NCI-H69 (cell line): ENCODE results near the gene RTN4RL2.
"Not testable (repeated sequence)": the region's sequence is repeated elsewhere in the genome, so short reads cannot be mapped to it uniquely, and the experiment has no call there.

Source experiments
- DNase-seq: peaks from one replicate; lab custom pipeline; 2025; lab: John Stamatoyannopoulos, UW

Gene RTN4RL2

DNA sequence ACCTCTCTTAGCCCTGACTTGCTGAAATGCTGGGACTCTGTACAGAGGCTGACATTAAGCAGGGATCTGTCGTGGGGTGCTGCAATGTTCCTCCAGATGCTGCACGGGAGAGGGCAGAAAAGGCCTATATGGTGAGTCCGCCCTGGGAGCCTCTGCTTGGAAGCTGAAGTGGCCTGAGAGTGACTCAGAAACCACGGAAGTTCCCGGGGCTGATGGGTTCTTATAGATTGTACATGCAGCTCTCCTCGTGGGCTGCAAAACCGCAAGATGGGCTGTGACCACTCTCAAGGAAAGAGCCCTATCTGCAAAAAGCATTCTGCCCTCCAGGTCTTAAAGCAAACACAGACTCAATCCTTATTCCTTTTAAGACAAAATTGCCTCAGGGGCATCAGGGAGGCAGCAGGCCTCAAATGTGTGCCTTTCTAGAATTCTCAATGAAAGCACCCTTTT lies 27.6 kb upstream of the RTN4RL2 start:
- DNase-seq, result no peak

DNA sequence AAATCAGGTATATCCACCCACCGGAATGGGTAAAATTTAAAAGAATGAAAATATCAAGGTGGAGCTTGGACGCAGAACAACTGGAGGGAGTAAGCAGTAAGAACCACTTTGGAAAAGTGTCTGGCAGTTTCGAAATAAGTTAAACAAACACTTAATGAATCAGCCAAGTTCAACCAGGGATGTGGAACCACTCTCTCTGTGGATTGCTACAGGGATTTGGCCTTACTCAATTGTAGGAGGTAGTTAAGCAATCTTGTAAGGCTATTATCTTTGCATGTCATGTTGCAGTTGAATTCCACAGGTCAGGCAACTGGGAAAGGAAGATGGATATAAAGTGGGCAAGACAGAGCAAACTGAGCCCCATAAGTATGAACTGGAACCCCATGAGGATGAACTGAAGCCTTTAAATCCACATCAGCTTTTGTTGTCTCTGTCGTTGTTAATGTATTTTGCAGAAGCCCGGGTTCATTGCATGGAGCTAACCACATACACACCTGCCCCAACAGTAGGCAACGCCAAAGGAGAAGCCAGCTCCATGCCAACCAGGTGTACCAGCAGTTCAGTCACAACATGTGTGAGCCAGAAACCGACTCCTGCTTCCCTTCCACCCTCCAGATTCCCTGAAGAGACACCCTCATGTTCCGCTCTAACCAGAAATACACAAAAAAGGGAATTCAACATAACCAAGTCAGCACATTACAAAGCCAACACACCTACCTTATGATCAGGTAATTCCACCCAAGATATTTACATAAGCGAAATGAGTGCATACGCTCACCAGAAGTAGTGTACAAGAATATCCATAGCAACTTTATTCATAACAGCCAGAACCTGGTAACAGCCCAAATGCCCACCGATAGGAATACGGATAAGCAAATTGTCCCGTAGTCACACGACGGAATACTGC lies 25.4 kb upstream of the RTN4RL2 start:
- no peak for DNase-seq

DNA sequence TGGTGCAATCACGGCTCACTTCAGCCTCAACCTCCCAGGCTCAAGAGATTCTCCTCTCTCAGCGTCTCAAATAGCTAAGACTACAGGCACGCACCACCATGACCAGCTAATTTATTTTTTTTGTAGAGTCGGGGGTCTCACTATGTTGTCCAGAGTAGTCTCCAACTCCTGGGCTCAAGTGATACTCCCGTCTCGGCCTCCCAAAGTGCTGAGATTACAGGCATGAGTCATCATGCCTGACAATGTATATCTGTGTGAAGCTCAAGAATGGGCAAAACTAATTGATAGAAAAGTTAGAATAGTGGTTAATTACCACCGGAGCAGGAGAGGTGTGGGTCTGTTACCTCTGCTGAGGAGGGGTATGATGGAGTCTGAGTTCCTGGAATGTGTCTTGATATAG lies 24.3 kb upstream of the RTN4RL2 start:
- no peak for DNase-seq

DNA sequence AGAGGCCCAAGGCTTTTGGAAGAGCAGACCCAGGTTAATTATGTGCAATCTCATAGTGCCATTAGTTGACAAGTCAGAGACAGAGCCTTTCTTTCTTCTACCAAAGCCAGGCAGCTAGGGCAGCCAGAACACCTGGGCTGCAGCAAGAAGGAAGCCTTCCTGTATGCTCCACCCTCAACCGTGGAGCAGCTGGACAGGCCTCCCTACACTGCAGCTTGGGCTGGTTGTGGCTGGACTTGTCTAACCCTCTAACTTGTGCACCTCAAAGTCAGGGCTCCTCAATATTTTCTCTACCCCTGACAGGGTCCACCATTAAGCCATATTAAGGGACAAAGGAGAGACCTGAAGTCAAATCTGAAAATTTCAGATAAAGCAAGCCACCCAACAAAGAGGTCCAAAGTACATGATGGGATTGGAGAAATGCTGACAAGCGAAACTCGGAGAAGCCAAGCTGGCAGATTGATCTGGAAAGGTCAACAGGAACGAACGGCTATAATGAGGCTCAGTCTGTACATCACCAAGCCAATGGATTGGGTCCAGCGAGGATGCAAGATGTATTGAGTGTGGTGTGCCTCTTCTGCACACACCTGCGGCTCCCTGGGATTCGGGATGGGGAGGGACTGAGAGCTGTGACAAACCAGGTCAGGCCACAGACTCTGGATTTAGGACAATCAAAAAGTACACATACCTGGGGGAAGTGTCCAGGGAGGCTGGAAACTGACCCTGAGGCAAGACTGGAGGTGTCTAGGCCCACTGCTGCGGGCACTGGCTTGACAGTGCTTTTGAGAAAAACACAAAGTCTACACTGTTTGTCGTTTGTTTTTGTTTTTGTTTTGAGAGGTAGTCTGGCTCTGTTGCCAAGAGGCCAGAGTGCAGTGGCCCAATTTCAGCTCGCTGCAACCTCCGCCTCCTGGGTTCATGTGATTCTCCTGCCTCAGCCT lies 21.7 kb upstream of the RTN4RL2 start:
- no peak for DNase-seq

DNA sequence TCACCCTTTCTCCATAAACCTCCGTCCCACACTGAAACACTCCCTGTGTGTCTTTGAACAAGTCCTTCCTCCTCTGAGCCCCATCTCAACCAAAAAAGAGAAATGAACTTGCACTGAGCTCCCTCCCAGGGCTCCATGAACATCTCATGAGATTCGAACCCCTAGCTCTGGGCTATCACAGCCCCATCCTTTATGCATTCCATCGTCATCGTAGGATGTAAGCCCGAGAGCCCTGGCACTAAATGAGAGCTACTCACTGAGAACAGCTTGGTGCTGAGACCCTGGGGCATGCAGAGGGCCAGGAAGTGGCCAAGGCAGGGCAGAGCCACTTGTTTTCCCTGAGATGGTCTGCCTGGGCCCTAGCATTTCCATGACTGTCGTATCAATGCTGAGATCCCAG lies 20.5 kb upstream of the RTN4RL2 start:
- no peak for DNase-seq

DNA sequence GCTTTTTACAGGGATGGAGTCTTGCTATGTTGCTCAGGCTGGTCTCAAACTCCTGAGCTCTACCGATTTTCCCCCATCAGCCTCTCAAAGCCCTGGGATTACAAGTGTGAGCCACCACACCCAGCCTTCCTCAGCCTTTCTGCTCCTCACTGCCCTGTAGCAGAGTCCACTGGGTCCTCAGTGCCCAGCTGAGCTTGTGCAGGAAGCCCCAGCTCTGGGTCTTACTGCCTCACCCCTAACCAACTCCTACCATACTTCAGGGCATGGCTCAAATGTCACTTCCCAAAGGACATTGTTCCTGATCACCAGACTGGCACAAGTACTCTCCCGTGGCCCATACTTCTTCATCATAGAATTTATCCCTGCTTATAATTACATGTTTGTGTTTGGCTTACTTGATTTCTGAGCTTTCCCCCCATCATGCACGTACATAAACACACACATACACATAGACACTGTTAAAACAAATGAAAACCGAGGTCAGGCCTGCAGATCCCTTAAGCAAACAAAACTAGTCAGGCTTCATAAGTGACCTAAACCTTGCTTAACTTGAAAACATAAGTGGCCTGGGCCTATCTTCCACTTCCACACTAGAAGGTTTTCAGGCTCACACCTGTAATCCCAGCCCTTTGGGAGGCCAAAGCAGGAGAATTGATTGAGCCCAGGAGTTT lies 19.4 kb upstream of the RTN4RL2 start:
- DNase-seq, result peak; percentile 37

DNA sequence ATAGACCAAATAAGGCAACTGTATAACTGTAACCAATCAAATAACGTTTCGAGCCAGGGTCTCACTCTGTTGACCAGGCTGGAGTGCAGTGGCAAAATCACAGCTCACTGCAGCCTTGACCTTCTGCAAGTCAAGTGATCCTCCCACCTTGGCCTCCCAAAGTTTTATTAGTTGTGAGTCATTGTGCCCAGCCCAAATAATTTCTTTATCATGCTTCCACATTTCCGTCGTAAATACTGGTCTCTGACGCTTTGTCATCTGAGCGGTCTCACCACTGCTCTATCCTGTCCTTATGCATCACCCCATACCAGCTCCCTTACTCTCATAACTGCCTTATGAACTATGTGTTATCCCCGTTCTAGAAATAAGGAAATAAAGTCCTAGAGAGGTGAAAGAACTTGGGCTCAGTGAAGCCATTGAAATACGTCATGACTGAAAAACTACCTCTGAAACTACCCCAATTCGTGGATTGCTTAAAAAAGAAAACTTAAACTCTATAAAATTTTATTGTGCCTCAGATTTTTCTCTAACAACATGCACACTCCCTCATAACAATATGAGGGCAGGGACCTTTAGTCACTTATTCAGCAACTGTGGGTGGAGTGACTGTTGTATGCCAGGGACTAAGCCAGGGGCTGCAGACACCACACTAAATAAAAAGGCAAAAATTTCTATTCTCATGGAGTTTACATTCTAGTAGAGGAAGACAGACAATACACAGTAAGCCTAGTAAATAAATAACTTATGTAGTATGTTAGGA lies 15.8 kb upstream of the RTN4RL2 start:
- DNase-seq, result no peak

DNA sequence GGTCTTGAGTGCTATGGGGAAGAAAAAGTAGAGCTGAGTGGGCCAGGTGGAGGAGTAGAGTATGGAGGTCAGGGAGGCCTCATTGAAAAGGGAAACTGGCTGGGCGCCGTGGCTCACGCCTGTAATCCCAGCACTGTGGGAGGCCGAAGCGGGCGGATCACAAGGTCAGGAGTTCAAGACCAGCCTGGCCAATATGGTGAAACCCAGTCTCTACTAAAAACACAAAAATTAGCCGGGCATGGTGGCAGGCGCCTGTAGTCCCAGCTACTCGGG lies 15.3 kb upstream of the RTN4RL2 start:
- DNase-seq, result not testable (repeated sequence)

DNA sequence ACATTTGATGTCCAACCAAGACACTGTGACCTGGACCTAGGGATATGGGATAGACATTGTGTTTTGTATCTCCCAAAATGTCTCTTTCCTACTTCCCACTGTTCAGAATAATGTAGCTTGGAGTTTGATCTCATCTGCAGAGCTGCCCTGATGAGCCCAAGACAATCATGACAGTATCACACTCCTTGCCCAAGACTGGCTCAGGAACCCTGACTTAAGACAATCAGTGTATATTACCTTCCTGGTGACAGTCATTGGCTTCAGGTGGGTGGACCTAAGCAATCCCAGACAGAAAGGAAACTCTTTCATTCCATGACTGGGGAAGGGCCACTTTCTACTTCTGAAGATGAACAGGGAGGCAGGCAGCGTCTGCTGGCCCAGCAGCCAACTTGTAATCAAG lies 14.3 kb upstream of the RTN4RL2 start:
- no peak for DNase-seq

DNA sequence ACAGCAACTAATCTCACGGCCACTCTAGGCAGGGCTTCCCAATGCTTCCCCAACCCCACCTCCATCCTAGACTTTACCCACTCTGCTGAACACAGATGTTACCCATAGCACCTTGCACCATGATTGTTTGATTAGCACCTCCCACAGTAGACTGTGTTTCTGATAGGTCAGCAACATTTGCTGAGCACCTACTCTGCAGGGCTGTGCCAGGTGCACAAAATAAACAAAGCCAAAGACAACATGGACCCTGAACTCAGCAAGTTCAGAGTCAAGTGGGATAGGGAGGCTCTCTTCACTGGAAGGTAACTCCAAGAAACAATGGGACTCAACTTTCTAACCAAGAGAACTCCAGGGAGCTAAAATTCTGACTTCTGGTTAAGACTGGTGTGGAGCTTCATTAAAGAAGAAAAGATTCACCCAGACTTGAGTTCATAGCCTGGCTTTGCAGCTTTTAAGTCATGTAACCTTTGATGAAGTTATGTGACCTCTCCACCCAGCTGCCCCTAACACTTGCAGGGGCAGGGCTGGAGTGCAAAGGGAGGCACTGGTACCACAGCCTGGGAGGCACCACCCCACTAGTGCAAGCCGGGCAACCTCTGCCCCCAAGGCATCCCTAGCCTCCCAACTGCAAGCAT lies 6.7 kb upstream of the RTN4RL2 start:
- DNase-seq, result peak; percentile 52

DNA sequence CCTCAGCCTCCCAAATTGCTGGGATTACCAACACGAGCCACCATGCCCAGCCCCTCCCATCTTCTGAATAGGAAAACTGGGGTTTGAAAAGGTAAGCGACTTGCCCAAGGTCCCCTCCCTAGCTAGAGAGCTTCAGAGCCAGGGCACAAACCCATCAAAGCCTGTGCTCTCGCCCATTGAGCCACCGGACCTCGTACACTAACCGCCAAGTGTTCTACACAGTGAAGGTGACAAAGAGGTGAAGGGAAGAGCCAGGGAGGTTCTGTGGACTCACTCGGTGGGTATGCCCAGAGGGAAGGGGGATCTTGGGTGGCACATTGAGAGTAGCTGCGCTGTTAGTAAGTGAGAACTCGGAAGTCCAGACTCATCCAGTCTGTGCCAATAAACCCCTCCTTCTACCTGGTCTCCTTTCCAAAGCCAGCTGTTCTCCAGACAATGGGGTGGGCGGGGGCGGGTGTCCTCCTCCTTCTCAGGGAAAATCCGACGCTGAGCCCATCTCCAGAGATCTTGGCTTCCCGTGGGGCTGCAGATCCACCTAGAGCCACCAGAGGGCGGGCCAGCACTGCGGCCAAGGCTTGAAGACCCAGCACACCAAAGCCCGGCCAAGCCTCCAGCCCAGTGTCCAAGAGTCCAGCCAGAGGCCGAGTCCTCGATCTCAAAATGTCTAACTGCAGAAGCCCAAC lies 3.2 kb upstream of the RTN4RL2 start:
- DNase-seq, result peak; percentile 92

DNA sequence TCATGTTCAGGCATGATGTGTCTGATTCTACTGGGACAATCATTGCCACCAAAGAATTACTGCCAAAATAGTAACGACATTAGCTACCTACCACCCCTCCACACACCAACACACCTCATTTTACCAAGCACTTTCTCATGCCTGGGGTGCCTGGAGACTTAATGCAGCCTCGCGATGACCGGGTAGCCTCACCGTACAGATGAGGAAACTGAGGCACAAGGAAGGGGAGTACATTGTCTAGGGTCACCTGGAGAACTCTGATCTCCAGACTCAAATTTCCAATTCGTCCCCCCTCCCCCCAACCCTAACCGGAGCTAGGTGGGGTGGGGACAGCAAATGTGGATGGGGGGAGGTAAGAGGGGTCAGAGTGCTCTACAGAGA lies 2.7 kb upstream of the RTN4RL2 start:
- DNase-seq, result no peak

DNA sequence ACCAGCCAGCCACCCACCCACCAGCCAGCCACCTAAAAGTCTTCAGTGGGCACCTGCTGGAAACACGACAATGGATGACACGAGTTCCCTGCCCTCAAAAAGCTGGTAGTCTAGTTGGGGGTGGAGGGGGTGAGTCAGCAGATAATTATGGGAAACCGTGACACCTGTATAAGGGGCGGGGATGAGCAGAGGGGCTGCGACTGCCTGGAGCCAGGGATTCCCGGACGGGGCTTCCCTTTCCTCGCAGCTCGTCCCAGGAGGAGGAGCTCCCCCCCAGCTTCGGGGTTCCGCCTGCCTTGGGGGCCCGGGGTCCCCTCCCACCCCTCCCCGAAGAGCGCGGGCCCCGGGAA lies 2.3 kb upstream of the RTN4RL2 start:
- peak; percentile 85 for DNase-seq

DNA sequence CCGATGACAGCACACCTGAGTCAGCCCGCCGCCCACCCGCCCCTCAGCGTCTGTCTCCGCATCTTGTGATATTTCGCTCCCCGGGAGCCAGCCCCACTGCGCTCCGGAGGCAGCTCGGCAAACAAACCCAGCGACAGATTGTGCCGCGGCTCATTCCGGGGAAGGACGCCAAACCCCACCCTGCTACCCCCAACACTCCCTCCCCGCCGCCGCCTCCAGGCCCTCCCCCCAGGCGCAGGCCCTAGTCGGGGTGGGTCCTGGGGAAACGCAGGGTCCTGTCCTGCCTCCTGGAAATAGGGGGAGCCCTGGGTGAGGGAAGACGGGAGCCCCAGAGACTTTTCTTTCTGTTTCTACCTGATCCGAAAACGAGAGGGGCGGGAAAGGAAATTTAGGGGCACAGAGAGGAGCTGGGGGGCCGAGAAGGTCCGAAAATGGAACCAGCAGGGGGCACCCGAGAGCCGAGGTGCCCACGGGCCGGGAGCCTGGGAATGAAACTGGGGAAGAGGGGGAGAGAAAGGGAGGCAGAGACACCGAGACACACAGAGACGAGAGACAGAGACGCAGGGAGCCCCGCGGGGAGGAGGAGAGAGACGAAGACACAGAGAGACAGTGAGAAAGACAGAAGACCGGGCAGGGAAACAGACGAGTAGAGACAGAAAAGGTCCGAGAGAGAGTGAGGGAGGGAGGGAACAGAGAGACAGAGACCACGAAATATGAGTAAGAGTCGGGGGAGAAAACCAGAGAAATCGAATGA lies 1.7 kb upstream of the RTN4RL2 start:
- DNase-seq, result peak; percentile 93

DNA sequence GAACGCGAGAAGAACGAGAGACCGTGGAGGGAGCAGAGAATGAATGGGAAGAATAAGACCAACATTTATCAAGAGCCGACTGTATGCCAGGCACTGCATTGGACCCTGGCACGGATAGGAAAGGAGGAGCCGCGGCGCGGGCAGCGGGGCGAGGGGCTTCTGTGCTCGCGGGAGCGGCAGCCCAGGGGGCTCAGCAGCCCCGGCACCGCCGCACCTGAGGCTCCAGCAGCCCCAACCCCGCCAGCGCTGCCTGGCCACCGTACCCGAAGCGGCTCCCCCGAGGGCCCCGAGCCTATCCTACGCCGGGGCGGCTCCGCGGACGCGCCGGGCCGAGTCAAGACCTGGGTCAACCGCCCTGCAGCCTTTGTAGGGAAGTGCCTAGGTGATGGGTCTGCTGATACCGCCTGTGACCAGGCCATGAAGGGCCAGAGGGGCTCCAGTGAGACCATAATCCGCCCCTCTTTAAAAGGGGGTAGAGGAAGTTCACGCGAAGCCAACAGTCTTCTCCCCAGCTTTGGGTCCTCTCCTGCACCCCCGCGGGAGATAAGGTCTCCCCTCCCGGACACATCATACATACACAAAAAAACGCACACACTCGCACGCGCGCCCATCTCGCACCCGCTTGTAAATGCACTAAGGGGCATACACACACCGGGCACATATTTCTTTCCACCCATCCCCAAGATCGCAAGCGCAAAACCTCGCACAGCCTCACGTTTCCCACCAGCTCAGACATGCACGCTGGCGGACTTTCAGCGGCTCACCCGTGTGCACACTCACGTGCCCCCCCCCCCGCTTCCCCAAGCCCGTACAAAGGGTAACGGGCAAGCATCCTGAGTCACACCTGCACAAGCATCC lies 935 bp upstream of the RTN4RL2 start:
- peak; percentile 70 for DNase-seq

DNA sequence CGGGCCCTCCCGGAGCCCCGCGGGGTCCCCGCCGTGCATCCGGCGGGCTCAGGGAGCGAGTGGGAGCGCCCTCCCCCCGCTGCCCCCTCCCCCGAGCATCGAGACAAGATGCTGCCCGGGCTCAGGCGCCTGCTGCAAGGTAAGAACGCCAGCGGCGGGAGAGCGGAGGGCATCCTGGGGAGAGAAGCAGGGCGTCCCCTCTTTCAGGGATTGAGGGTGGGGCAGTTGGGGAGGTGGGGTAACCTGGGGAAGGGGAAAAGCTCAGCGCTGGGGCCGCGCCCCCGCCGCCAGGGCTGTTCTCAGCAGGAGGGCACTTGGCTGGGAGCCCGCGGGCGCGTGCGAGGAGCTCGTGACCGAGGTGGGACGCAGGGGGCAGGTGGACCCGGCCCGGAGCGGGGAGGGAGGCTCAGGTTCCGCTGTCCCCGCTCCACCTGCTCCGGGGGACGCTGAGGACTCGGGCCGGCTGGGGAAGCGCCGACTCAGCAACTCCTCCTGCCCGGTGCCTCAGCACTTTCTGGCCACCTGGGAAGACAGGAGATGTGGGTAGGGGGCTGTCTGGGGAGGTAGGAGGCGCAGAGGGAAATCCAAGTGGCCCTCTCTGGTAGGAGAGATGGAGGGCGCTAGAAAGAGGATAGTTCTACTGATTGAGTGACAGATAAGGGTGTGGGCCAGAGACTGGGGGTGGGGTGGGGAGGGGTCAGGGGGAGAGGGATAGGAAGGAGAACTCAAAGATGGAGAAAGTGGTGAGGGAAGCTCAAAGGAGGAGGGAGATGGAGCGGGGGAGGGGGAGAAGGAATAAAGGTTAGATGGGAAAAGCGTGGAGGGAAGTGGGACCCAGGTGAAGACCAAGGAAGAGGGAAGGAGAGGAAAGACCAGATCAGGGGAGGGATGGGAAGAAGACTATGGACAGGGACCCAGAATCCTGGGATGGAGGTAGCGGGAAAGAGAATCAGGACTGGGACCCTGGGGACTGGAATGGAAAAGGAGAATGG lies 726 bp downstream of the RTN4RL2 start:
- peak; percentile 73 for DNase-seq

DNA sequence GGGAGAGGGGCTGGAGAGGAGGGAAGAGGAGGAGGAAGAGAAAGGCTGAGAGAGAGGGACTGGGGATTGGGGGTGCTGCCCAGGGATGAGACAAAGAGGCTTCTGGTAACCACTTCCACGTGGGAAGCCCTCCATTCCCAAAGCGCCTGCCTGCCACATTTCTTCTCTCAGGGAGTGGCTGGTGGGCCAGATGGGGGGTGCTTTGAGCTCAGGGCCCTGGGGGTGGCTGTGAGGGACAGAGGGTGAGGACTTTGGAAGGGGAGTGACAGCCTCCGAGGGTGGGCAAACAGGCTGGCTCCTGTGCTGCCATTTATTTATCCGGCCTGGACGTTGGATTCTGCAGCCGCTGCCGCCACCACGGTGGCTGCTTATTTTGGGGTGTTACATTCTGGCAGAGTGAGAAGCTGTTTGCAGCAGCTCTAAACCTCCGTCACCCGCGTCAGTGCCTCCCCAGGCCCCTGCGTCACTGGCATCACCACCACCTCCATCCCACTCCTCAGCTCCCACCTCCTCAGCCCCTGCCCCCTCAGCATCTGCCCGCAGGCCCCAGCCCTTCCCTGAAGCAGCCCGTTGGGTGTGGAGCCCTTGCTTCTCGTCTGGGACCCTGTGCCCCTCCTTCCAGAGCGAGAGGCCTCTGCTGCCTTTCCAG lies 1.6 kb downstream of the RTN4RL2 start:
- no peak for DNase-seq
